ENCODE results near the gene CASS4.

CASS4 gene

GRCh38 chr20:56428410-56428809 lies 16.4 kb downstream of the CASS4 start:
- no peak for TF ChIP-seq CTCF (IDR thresholded peaks at IDR 0.05)

GRCh38 chr20:56428881-56429280 lies 16.8 kb downstream of the CASS4 start:
- no peak for TF ChIP-seq CTCF (IDR thresholded peaks at IDR 0.05)

- no peak for TF ChIP-seq CTCF (IDR thresholded peaks at IDR 0.05)
These were observed 17.4 kb downstream of the CASS4 start for GRCh38 chr20:56429502-56429901.

GRCh38 chr20:56429941-56430340 lies 17.9 kb downstream of the CASS4 start:
- TF ChIP-seq CTCF (IDR thresholded peaks at IDR 0.05), result no peak

GRCh38 chr20:56430461-56430860 lies 18.4 kb downstream of the CASS4 start:
- no peak for TF ChIP-seq CTCF (IDR thresholded peaks at IDR 0.05)

- TF ChIP-seq CTCF (IDR thresholded peaks at IDR 0.05), result no peak
These were observed 18.9 kb downstream of the CASS4 start for GRCh38 chr20:56430957-56431356.

- TF ChIP-seq CTCF (IDR thresholded peaks at IDR 0.05), result no peak
These were observed 19.4 kb downstream of the CASS4 start for GRCh38 chr20:56431471-56431870.

- TF ChIP-seq CTCF (IDR thresholded peaks at IDR 0.05), result no peak
These were observed 21.3 kb downstream of the CASS4 start for GRCh38 chr20:56433221-56433879.
